Measurements from ENCODE around the gene TPP2. TPM values are rescaled to one million over a fixed set of nuclear protein-coding genes. Genes with fewer than 3 reads are reported as not detected.

TPP2 gene
- total RNA-seq, 2 experiments from 2014 or later = 64.7 to 65.6 TPM

GRCh38 chr13:102682727-102683126 lies 85.9 kb downstream of the TPP2 start:
- DNase-seq = no peak
- Mint-ChIP-seq H3K36me3 (peaks cover 10% of the 10 kb centered on the region), H3K27me3 (no peaks in the 10 kb centered on the region), H3K9me3 (no peaks in the 10 kb centered on the region), H3K27ac (no peak overlapping the region), H3K4me1 (ENCODE audit: low read depth) (peaks cover 31% of the 10 kb centered on the region), H3K4me3 (no peak overlapping the region)
- POLR2A ChIA-PET = interaction anchor here (1.0 kb wide), 1 partner anchor 87 kb away, joined by 3 read pairs; no protein-coding TSS in a partner anchor
- CTCF ChIA-PET = interaction anchor here (0.8 kb wide), 1 partner anchor 117 kb away, joined by 3 read pairs; no protein-coding TSS in a partner anchor
- intact Hi-C loops (cut with micrococcal nuclease) = loop anchor here (5.0 kb wide), 1 partner anchor 165 kb away; the partner anchor contains the start of gene ERCC5

- DNase-seq = no peak
- no peaks in the 10 kb centered on the region for H3K27me3 Mint-ChIP-seq
- no peak overlapping the region for H3K4me3 Mint-ChIP-seq
- intact Hi-C loops (cut with micrococcal nuclease) = loop anchor here (5.0 kb wide), 1 partner anchor 164 kb away; the partner anchor contains the start of gene ERCC5
- no peaks in the 10 kb centered on the region for H3K9me3 Mint-ChIP-seq
- H3K4me1 Mint-ChIP-seq (ENCODE audit: low read depth) = peaks cover 31% of the 10 kb centered on the region
- ChIA-PET CTCF (interaction anchor here (0.8 kb wide), 1 partner anchor 116 kb away, joined by 3 read pairs; no protein-coding TSS in a partner anchor), POLR2A (interaction anchor here (1.0 kb wide), 1 partner anchor 88 kb away, joined by 3 read pairs; no protein-coding TSS in a partner anchor)
- peaks cover 8% of the 10 kb centered on the region for H3K36me3 Mint-ChIP-seq
- H3K27ac Mint-ChIP-seq = no peak overlapping the region
Observed at GRCh38 chr13:102683637-102684036, 86.9 kb downstream of the TPP2 start.

- intact Hi-C loops (cut with micrococcal nuclease) = no loop called here
- ChIA-PET CTCF (no interaction called here), POLR2A (interaction anchor here (0.9 kb wide), 1 partner anchor 113 kb away, joined by 3 read pairs; no protein-coding TSS in a partner anchor)
- Mint-ChIP-seq H3K36me3 (no peaks in the 10 kb centered on the region), H3K4me1 (ENCODE audit: low read depth) (peaks cover 22% of the 10 kb centered on the region), H3K27me3 (peaks cover 5% of the 10 kb centered on the region), H3K4me3 (no peak overlapping the region), H3K9me3 (no peaks in the 10 kb centered on the region), H3K27ac (no peak overlapping the region)
- DNase-seq = no peak
Observed at GRCh38 chr13:102686024-102686423, 89.2 kb downstream of the TPP2 start.

- peaks cover 11% of the 10 kb centered on the region for H3K27me3 Mint-ChIP-seq
- H3K4me1 Mint-ChIP-seq (ENCODE audit: low read depth) = peaks cover 15% of the 10 kb centered on the region
- no peaks in the 10 kb centered on the region for H3K36me3 Mint-ChIP-seq
- ChIA-PET POLR2A (no interaction called here), CTCF (interaction anchor here (0.6 kb wide), 1 partner anchor 28 kb away, joined by 4 read pairs; no protein-coding TSS in a partner anchor)
- no peaks in the 10 kb centered on the region for H3K9me3 Mint-ChIP-seq
- intact Hi-C loops (cut with micrococcal nuclease) = no loop called here
- no peak overlapping the region for H3K4me3 Mint-ChIP-seq
- H3K27ac Mint-ChIP-seq = no peak overlapping the region
- DNase-seq = no peak
Observed at GRCh38 chr13:102687520-102687919, 90.7 kb downstream of the TPP2 start.

GRCh38 chr13:102688306-102688973 lies 91.7 kb downstream of the TPP2 start:
- H3K36me3 Mint-ChIP-seq = no peaks in the 10 kb centered on the region
- no peak overlapping the region for H3K27ac Mint-ChIP-seq
- no peak for DNase-seq
- POLR2A ChIA-PET = no interaction called here
- H3K27me3 Mint-ChIP-seq = peaks cover 14% of the 10 kb centered on the region
- H3K9me3 Mint-ChIP-seq = no peaks in the 10 kb centered on the region
- intact Hi-C loops (cut with micrococcal nuclease) = no loop called here
- H3K4me1 Mint-ChIP-seq (ENCODE audit: low read depth) = peaks cover 10% of the 10 kb centered on the region
- no peak overlapping the region for H3K4me3 Mint-ChIP-seq
- CTCF ChIA-PET = no interaction called here

GRCh38 chr13:102690883-102691282 lies 94.1 kb downstream of the TPP2 start:
- Mint-ChIP-seq H3K4me3 (no peak overlapping the region), H3K4me1 (ENCODE audit: low read depth) (peaks cover 9% of the 10 kb centered on the region), H3K36me3 (no peaks in the 10 kb centered on the region), H3K9me3 (no peaks in the 10 kb centered on the region), H3K27ac (no peak overlapping the region), H3K27me3 (peaks cover 17% of the 10 kb centered on the region)
- no peak for DNase-seq
- intact Hi-C loops (cut with micrococcal nuclease) = no loop called here
- ChIA-PET POLR2A (no interaction called here), CTCF (no interaction called here)

GRCh38 chr13:102692491-102692826 lies 95.7 kb downstream of the TPP2 start:
- no peak for DNase-seq

GRCh38 chr13:102693250-102693649 lies 96.5 kb downstream of the TPP2 start:
- H3K36me3 Mint-ChIP-seq = no peaks in the 10 kb centered on the region

More at GRCh38 chr13:102692491-102692826, 95.7 kb downstream of the TPP2 start:
- intact Hi-C loops (cut with micrococcal nuclease) = no loop called here
- Mint-ChIP-seq H3K27ac (no peak overlapping the region), H3K36me3 (no peaks in the 10 kb centered on the region), H3K4me1 (ENCODE audit: low read depth) (no peaks in the 10 kb centered on the region), H3K9me3 (no peaks in the 10 kb centered on the region), H3K27me3 (peaks cover 18% of the 10 kb centered on the region), H3K4me3 (no peak overlapping the region)
- ChIA-PET CTCF (no interaction called here), POLR2A (no interaction called here)

GRCh38 chr13:102693776-102694175 lies 97.0 kb downstream of the TPP2 start:
- POLR2A ChIA-PET = no interaction called here
- peaks cover 18% of the 10 kb centered on the region for H3K27me3 Mint-ChIP-seq
- CTCF ChIA-PET = no interaction called here
- H3K27ac Mint-ChIP-seq = no peak overlapping the region
- H3K9me3 Mint-ChIP-seq = peaks cover 6% of the 10 kb centered on the region
- H3K4me3 Mint-ChIP-seq = no peak overlapping the region
- intact Hi-C loops (cut with micrococcal nuclease) = no loop called here
- H3K4me1 Mint-ChIP-seq (ENCODE audit: low read depth) = no peaks in the 10 kb centered on the region
- DNase-seq = no peak
- H3K36me3 Mint-ChIP-seq = no peaks in the 10 kb centered on the region

More at GRCh38 chr13:102693250-102693649, 96.5 kb downstream of the TPP2 start:
- H3K9me3 Mint-ChIP-seq = peaks cover under 1% of the 10 kb centered on the region
- H3K27ac Mint-ChIP-seq = no peak overlapping the region
- CTCF ChIA-PET = no interaction called here
- no peak overlapping the region for H3K4me3 Mint-ChIP-seq
- POLR2A ChIA-PET = no interaction called here
- H3K4me1 Mint-ChIP-seq (ENCODE audit: low read depth) = no peaks in the 10 kb centered on the region
- H3K27me3 Mint-ChIP-seq = peaks cover 18% of the 10 kb centered on the region
- DNase-seq = no peak
- intact Hi-C loops (cut with micrococcal nuclease) = no loop called here

GRCh38 chr13:102694937-102695336 lies 98.2 kb downstream of the TPP2 start, which contains the start of gene METTL21C:
Gene METTL21C, minus strand, starts transcription at chr13:102695044. Its CDS starts 546 bp downstream, at chr13:102694498.
- Mint-ChIP-seq H3K36me3 (no peaks in the 10 kb centered on the region), H3K9me3 (peaks cover 9% of the 10 kb centered on the region), H3K27ac (no peak within 1 kb of the TSS), H3K27me3 (peaks cover 20% of the 10 kb centered on the region), H3K4me1 (ENCODE audit: low read depth) (no peaks in the 10 kb centered on the region), H3K4me3 (no peak within 1 kb of the TSS)
- intact Hi-C loops (cut with micrococcal nuclease) = no loop called here
- DNase-seq = no peak
- CTCF ChIA-PET = no interaction called here
- POLR2A ChIA-PET = no interaction called here

- Mint-ChIP-seq H3K4me1 (ENCODE audit: low read depth) (no peaks in the 10 kb centered on the region), H3K36me3 (no peaks in the 10 kb centered on the region), H3K9me3 (peaks cover 9% of the 10 kb centered on the region), H3K4me3 (no peak overlapping the region), H3K27me3 (peaks cover 15% of the 10 kb centered on the region), H3K27ac (no peak overlapping the region)
- no peak for DNase-seq
- intact Hi-C loops (cut with micrococcal nuclease) = no loop called here
- POLR2A ChIA-PET = no interaction called here
- CTCF ChIA-PET = no interaction called here
Observed at GRCh38 chr13:102696465-102696864, 99.7 kb downstream of the TPP2 start.

- ChIA-PET POLR2A (no interaction called here), CTCF (no interaction called here)
- Mint-ChIP-seq H3K4me1 (ENCODE audit: low read depth) (no peaks in the 10 kb centered on the region), H3K27ac (no peak overlapping the region), H3K9me3 (peaks cover 9% of the 10 kb centered on the region), H3K4me3 (no peak overlapping the region), H3K36me3 (no peaks in the 10 kb centered on the region), H3K27me3 (peaks cover 9% of the 10 kb centered on the region)
- DNase-seq = no peak
- intact Hi-C loops (cut with micrococcal nuclease) = no loop called here
Observed at GRCh38 chr13:102697264-102697663, 100.5 kb downstream of the TPP2 start.
